ENCODE data around the gene UBE2B.

DNA sequence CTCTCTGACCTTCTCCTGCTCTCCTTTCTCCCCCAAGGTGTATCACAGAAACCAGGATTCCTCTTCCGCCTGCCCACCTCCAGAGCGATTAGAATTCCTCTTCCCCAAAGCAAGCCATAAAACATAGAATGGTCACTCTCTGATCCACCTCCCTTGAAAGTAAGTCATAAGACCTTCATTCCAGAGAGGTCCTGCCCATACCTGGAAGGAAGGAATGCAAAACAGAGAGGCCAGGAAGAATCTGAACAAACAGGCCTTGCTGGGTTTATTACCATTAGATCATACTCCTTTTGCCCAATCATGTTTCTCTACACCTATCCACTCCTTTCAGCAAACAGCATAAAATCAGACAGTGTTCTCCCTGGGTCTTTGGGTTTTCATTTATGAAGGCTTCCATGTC is 25.4 kb upstream of the UBE2B start:
- TF ChIP-seq RB1 (IDR thresholded peaks at IDR 0.05; ENCODE audit: borderline replicate concordance) (no peak), RCOR1 (conservative IDR thresholded peaks at IDR 0.05; ENCODE audit: low read depth, low read length) (no peak), CTCF (IDR thresholded peaks at IDR 0.05 in 2 of 3, conservative IDR thresholded peaks at IDR 0.05 in 1 of 3; ENCODE audit: control insufficient read depth in 2 of 3, extremely low read depth in 1 of 3, insufficient read depth in 1 of 3, low read depth in 3 of 3, low read length in 3 of 3) (no peak), MAX (IDR thresholded peaks at IDR 0.05; ENCODE audit: low read depth, low read length) (no peak), BCL3 (IDR thresholded peaks at IDR 0.05; ENCODE audit: borderline replicate concordance, insufficient read depth, low read depth, low read length, poor library complexity, severe bottlenecking) (no peak), HDGF (IDR thresholded peaks at IDR 0.05) (no peak), SP1 (IDR thresholded peaks at IDR 0.05; ENCODE audit: low read depth, low read length) (no peak), EZH2 (IDR thresholded peaks at IDR 0.05; ENCODE audit: borderline replicate concordance, control insufficient read depth, low read depth, low read length) (no peak), EP300 (IDR thresholded peaks at IDR 0.05; ENCODE audit: borderline replicate concordance in 1 of 2, control insufficient read depth in 1 of 2, low read depth in 2 of 2, low read length in 2 of 2) (no peak), SMC3 (IDR thresholded peaks at IDR 0.05; ENCODE audit: borderline replicate concordance, low read length) (no peak)
- TF ChIP-seq, protein P1, sequence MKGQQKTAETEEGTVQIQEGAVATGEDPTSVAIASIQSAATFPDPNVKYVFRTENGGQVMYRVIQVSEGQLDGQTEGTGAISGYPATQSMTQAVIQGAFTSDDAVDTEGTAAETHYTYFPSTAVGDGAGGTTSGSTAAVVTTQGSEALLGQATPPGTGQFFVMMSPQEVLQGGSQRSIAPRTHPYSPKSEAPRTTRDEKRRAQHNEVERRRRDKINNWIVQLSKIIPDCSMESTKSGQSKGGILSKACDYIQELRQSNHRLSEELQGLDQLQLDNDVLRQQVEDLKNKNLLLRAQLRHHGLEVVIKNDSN (IDR thresholded peaks at IDR 0.05; ENCODE audit: borderline replicate concordance, extremely low read length, insufficient read depth, low read depth, low read length): no peak
- TF ChIP-seq, protein P2, sequence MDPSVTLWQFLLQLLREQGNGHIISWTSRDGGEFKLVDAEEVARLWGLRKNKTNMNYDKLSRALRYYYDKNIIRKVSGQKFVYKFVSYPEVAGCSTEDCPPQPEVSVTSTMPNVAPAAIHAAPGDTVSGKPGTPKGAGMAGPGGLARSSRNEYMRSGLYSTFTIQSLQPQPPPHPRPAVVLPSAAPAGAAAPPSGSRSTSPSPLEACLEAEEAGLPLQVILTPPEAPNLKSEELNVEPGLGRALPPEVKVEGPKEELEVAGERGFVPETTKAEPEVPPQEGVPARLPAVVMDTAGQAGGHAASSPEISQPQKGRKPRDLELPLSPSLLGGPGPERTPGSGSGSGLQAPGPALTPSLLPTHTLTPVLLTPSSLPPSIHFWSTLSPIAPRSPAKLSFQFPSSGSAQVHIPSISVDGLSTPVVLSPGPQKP (IDR thresholded peaks at IDR 0.05; ENCODE audit: low read depth, low read length): no peak

All from GM12878 (cell line).